ENCODE data around the gene NELFB.

- TF ChIP-seq CTCF (IDR thresholded peaks at IDR 0.05) (no peak), POLR2A (IDR thresholded peaks at IDR 0.05) (no peak)
Measured at GRCh38 chr9:137220317-137221094, 34.6 kb upstream of the NELFB start.

Data from thyroid gland (tissue), 4 donors.